PFSK-1 (cell line): ENCODE results near the gene CAPN5. TPM values are rescaled to one million over a fixed set of nuclear protein-coding genes. Genes with fewer than 3 reads are reported as not detected.

Experiments
- FOXP2 ChIP-seq: optimal IDR thresholded peaks from 2 replicates; pipeline ENCODE3; 2011; ENCODE audit warnings: borderline replicate concordance, control low read depth, inconsistent platforms; ENCODE audit not compliant: insufficient read depth; ENCODE audit errors: extremely low read length, extremely low read depth
- POLR2AphosphoS5 ChIP-seq: IDR thresholded peaks from 2 replicates; pipeline ENCODE4 v1.6.1; 2012; ENCODE audit warnings: low read depth, mild to moderate bottlenecking, control low read depth, low read length, moderate library complexity
- REST ChIP-seq, 2 experiments: IDR thresholded peaks; 2 replicates each; pipeline versions ENCODE4 v1.6.1 to v1.8.0; 2011 to 2012; ENCODE audit warnings: low read depth in 2 of 2, low read length in 2 of 2, control low read depth in 1 of 2, inconsistent platforms in 1 of 2, mild to moderate bottlenecking in 1 of 2, moderate library complexity in 1 of 2; ENCODE audit not compliant: insufficient read depth in 1 of 2
- SIN3A ChIP-seq: IDR thresholded peaks from 2 replicates; pipeline ENCODE4 v1.6.1; 2012; ENCODE audit warnings: mild to moderate bottlenecking, low read length, moderate library complexity, borderline replicate concordance; ENCODE audit not compliant: insufficient read depth
- TAF1 ChIP-seq: IDR thresholded peaks from 2 replicates; pipeline ENCODE4 v1.6.1; 2012; ENCODE audit warnings: low read length, control low read depth, borderline replicate concordance; ENCODE audit not compliant: insufficient read depth
- polyA plus RNA-seq: library from polyadenylated mRNA; unstranded; fragments of >200 nt; gene quantifications from one replicate; pipeline ENCODE4 v1.2.1, GENCODE V29; 2012; ENCODE audit warnings: low read depth, missing spikeins; ENCODE audit not compliant: insufficient read length

The CAPN5 gene
- polyA plus RNA-seq = 22.6 TPM

- TF ChIP-seq REST (IDR thresholded peaks at IDR 0.05; ENCODE audit: insufficient read depth in 1 of 2, low read depth in 2 of 2, low read length in 2 of 2) (0 out of 4 replicates have a peak, but pooled peaks of 1 of the 2 experiments have one; percentile 7), FOXP2 (no peak), SIN3A (no peak), TAF1 (no peak), POLR2AphosphoS5 (peak; percentile 73)
Measured at GRCh38 chr11:77066229-77067042, at the start of gene CAPN5. CAPN5 (plus strand) TSS chr11:77066971; CDS start chr11:77084887, 17,916 bp downstream.

- no peak for TF ChIP-seq POLR2AphosphoS5
- no peak for TF ChIP-seq FOXP2
- TF ChIP-seq REST (IDR thresholded peaks at IDR 0.05; ENCODE audit: insufficient read depth in 1 of 2, low read depth in 2 of 2, low read length in 2 of 2) = no peak
- TF ChIP-seq TAF1 = no peak
- TF ChIP-seq SIN3A = no peak
Measured at GRCh38 chr11:77019976-77020595, 46.7 kb upstream of the CAPN5 start.

GRCh38 chr11:77020734-77021133 is 46.0 kb upstream of the CAPN5 start:
- TF ChIP-seq SIN3A = no peak
- TF ChIP-seq REST (IDR thresholded peaks at IDR 0.05; ENCODE audit: insufficient read depth in 1 of 2, low read depth in 2 of 2, low read length in 2 of 2) = no peak
- TF ChIP-seq TAF1 = no peak
- TF ChIP-seq FOXP2 = no peak
- TF ChIP-seq POLR2AphosphoS5 = no peak

- TF ChIP-seq FOXP2 (no peak), REST (IDR thresholded peaks at IDR 0.05; ENCODE audit: insufficient read depth in 1 of 2, low read depth in 2 of 2, low read length in 2 of 2) (no peak), TAF1 (no peak), SIN3A (no peak), POLR2AphosphoS5 (no peak)
Measured at GRCh38 chr11:77024745-77025144, 42.0 kb upstream of the CAPN5 start.
